OCI-LY7 (cell line): Measurements from ENCODE around the gene MYL2. TPM values are rescaled to one million over a fixed set of nuclear protein-coding genes. Genes with fewer than 3 reads are reported as not detected.

ENCODE experiments used
- BruUV-seq: library from RNA; stranded (reverse); fragments of 400-500 nt; replicated peaks from 2 replicates; lab custom pipeline; 2021; lab: Mats Ljungman, UMichigan
- CTCF ChIA-PET: fragments of 300-600 bp; sonication (Branson Sonifier 250); formaldehyde crosslinking; loops from one replicate; lab custom pipeline; 2022; ENCODE audit warnings: antibody characterized with exemption; ENCODE audit not compliant: unreplicated experiment; lab: Charles Lee
- POLR2A ChIA-PET: fragments of 300-600 bp; sonication (Branson Sonifier 250); formaldehyde crosslinking; loops from one replicate; lab custom pipeline; 2022; ENCODE audit warnings: antibody characterized with exemption; lab: Charles Lee
- DNase-seq: peaks from one replicate; pipeline ENCODE4 v3.0.0-alpha.2; 2015; ENCODE audit warnings: low spot score
- H2AFZ ChIP-seq: fragments of 200-600 bp; sonication (generic), shearing (Covaris generic); 2 replicates; pipeline ENCODE4 v1.6.1; 2014; ENCODE audit warnings: mild to moderate bottlenecking, antibody characterized with exemption, low read length, moderate library complexity
- H3K27ac ChIP-seq: fragments of 200-600 bp; sonication (generic); 2 replicates; pipeline ENCODE4 v1.5.1; 2014; ENCODE audit warnings: mixed run types, low read depth, mild to moderate bottlenecking, moderate library complexity, low read length, inconsistent platforms; ENCODE audit not compliant: poor library complexity, severe bottlenecking
- H3K36me3 ChIP-seq: fragments of 200-600 bp; sonication (generic); 2 replicates; pipeline ENCODE4 v1.6.1; 2014; ENCODE audit warnings: mild to moderate bottlenecking, antibody characterized with exemption, low read length, moderate library complexity, mixed read lengths; ENCODE audit not compliant: insufficient read depth
- H3K4me1 ChIP-seq: fragments of 200-600 bp; sonication (generic); 2 replicates; pipeline ENCODE4 v1.5.1; 2014; ENCODE audit warnings: mild to moderate bottlenecking, low read length; ENCODE audit not compliant: insufficient read depth, poor library complexity, severe bottlenecking
- H3K4me2 ChIP-seq: fragments of 200-600 bp; sonication (generic); 2 replicates; pipeline ENCODE4 v1.6.1; 2014; ENCODE audit warnings: mild to moderate bottlenecking, low read length
- H3K4me3 ChIP-seq: fragments of 200-600 bp; sonication (generic); 2 replicates; pipeline ENCODE4 v1.5.1; 2014; ENCODE audit warnings: mild to moderate bottlenecking, low read depth, low read length; ENCODE audit not compliant: poor library complexity, severe bottlenecking
- H3K79me2 ChIP-seq: fragments of 200-600 bp; sonication (generic); 2 replicates; pipeline ENCODE4 v1.6.1; 2016; ENCODE audit warnings: low read depth, mild to moderate bottlenecking, low read length, moderate library complexity, mixed read lengths; ENCODE audit not compliant: insufficient read depth
- H3K9me2 ChIP-seq: fragments of 200-600 bp; sonication (generic); 2 replicates; pipeline ENCODE4 v1.6.1; 2016; ENCODE audit warnings: mild to moderate bottlenecking, low read length, mixed read lengths; ENCODE audit not compliant: insufficient read depth
- H3K9me3 ChIP-seq: fragments of 200-600 bp; sonication (generic); 2 replicates; pipeline ENCODE4 v1.6.1; 2014; ENCODE audit warnings: mild to moderate bottlenecking, mixed run types, low read length, mixed read lengths
- H4K20me1 ChIP-seq: fragments of 200-600 bp; sonication (generic); 2 replicates; pipeline ENCODE4 v1.6.1; 2014; ENCODE audit warnings: mild to moderate bottlenecking, antibody characterized with exemption, low read length, moderate library complexity, mixed read lengths; ENCODE audit not compliant: insufficient read depth
- CTCF ChIP-seq: fragments of 200-600 bp; sonication (generic); conservative IDR thresholded peaks from 2 replicates; pipeline ENCODE4 v1.5.1; 2014; ENCODE audit warnings: mild to moderate bottlenecking, antibody characterized with exemption, low read length, moderate library complexity, mixed read lengths
- EZH2phosphoT487 ChIP-seq: fragments of 200-600 bp; sonication (generic); IDR thresholded peaks from 2 replicates; pipeline ENCODE4 v1.6.1; 2018; ENCODE audit warnings: low read depth, borderline replicate concordance, mild to moderate bottlenecking, mixed run types, antibody characterized with exemption, low read length, moderate library complexity, mixed read lengths
- intact Hi-C: fragments of 100-400 bp; cut with micrococcal nuclease; formaldehyde crosslinking; loops from one replicate; pipeline ENCODE4 v1.10.0; 2022; ENCODE audit not compliant: unreplicated experiment
- total RNA-seq, 2 experiments: library from RNA; depleted of rRNA in 1 of 2; stranded (reverse); fragments of >200 nt in 1 of 2; shearing (Covaris generic) in 1 of 2; gene quantifications; 2 replicates each; pipeline ENCODE4 v1.2.3, GENCODE V29; 2014 to 2022

Gene MYL2
- total RNA-seq, 2 experiments from 2014 or later = 7.4 TPM; not detected in 1

- H3K79me2 ChIP-seq = no peaks in the 10 kb centered on the region
- H3K4me2 ChIP-seq = no peak overlapping the region
- ChIA-PET CTCF (no interaction called here), POLR2A (interaction anchor here (0.6 to 0.7 kb wide), 2 partner anchors 12 to 305 kb away, joined by 3 to 4 read pairs; no protein-coding TSS in a partner anchor)
- no TSS peak for BruUV-seq
- H3K4me1 ChIP-seq = no peaks in the 10 kb centered on the region
- DNase-seq = no peak
- no peaks in the 10 kb centered on the region for H3K9me2 ChIP-seq
- H3K27ac ChIP-seq = no peak overlapping the region
- H3K4me3 ChIP-seq = no peak overlapping the region
- H4K20me1 ChIP-seq = no peaks in the 10 kb centered on the region
- no peaks in the 10 kb centered on the region for H3K36me3 ChIP-seq
- no peak overlapping the region for H2AFZ ChIP-seq
- intact Hi-C loops = loop anchor here (5.0 kb wide), 2 partner anchors 87 to 237 kb away; no protein-coding TSS in a partner anchor
- no peaks in the 10 kb centered on the region for H3K9me3 ChIP-seq
- TF ChIP-seq EZH2phosphoT487 (no peak), CTCF (no peak)
Observed at GRCh38 chr12:110935588-110935987, 15.2 kb upstream of the MYL2 start.

GRCh38 chr12:110934093-110934852 is 13.9 kb upstream of the MYL2 start:
- Histone ChIP-seq H4K20me1 (no peaks in the 10 kb centered on the region), H3K79me2 (no peaks in the 10 kb centered on the region), H2AFZ (no peak overlapping the region), H3K4me3 (no peak overlapping the region), H3K9me3 (no peaks in the 10 kb centered on the region), H3K4me2 (no peak overlapping the region), H3K9me2 (no peaks in the 10 kb centered on the region), H3K4me1 (no peaks in the 10 kb centered on the region), H3K27ac (no peak overlapping the region), H3K36me3 (no peaks in the 10 kb centered on the region)
- intact Hi-C loops = no loop called here
- ChIA-PET POLR2A (interaction anchor here (0.6 kb wide), 2 partner anchors 52 to 414 kb away, joined by 3 read pairs; no protein-coding TSS in a partner anchor), CTCF (no interaction called here)
- no peak for DNase-seq
- TF ChIP-seq CTCF = no peak
- TF ChIP-seq EZH2phosphoT487 = no peak
- BruUV-seq = no TSS peak

GRCh38 chr12:110933326-110933974 is 13.1 kb upstream of the MYL2 start:
- no peak overlapping the region for H3K4me3 ChIP-seq
- no peaks in the 10 kb centered on the region for H3K79me2 ChIP-seq
- intact Hi-C loops = no loop called here
- no peak overlapping the region for H2AFZ ChIP-seq
- no peaks in the 10 kb centered on the region for H3K9me3 ChIP-seq
- ChIA-PET POLR2A (no interaction called here), CTCF (no interaction called here)
- no peak overlapping the region for H3K27ac ChIP-seq
- BruUV-seq = no TSS peak
- H3K36me3 ChIP-seq = no peaks in the 10 kb centered on the region
- H4K20me1 ChIP-seq = no peaks in the 10 kb centered on the region
- no peak for TF ChIP-seq CTCF
- TF ChIP-seq EZH2phosphoT487 = no peak
- no peak for DNase-seq
- H3K9me2 ChIP-seq = no peaks in the 10 kb centered on the region
- no peaks in the 10 kb centered on the region for H3K4me1 ChIP-seq
- no peak overlapping the region for H3K4me2 ChIP-seq
